WI38 (cell line): ENCODE results near the gene HIVEP2.

Experiments used
- H3K4me3 ChIP-seq: 2 replicates; pipeline ENCODE4 v1.5.1; 2011; ENCODE audit warnings: low read depth, mild to moderate bottlenecking, control low read depth, low read length
- TF ChIP-seq, protein P1 (sequence below): IDR thresholded peaks from 2 replicates; pipeline ENCODE4 v1.5.1; 2012; ENCODE audit warnings: low read depth, mild to moderate bottlenecking, control low read depth, low read length

HIVEP2 gene

DNA sequence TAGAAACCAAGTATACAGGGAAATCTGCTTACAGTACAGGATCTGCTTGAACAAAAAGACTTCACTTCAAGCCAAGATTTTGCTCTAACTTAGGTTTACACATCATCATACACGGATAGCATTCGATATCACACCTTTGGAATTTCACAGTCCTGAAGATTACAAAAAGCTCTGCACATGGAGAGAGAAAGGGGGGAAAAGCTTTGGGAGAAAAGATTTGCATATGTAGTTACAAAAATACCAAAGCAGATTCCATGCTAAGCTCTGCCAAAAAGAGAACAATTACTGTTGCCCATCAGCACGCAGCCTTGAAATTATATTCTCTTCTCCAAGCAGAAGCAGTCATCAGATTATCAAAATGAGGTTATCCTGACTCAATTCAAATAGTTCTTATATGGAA, 62.0 kb downstream of the HIVEP2 start:
- TF ChIP-seq, protein P1, sequence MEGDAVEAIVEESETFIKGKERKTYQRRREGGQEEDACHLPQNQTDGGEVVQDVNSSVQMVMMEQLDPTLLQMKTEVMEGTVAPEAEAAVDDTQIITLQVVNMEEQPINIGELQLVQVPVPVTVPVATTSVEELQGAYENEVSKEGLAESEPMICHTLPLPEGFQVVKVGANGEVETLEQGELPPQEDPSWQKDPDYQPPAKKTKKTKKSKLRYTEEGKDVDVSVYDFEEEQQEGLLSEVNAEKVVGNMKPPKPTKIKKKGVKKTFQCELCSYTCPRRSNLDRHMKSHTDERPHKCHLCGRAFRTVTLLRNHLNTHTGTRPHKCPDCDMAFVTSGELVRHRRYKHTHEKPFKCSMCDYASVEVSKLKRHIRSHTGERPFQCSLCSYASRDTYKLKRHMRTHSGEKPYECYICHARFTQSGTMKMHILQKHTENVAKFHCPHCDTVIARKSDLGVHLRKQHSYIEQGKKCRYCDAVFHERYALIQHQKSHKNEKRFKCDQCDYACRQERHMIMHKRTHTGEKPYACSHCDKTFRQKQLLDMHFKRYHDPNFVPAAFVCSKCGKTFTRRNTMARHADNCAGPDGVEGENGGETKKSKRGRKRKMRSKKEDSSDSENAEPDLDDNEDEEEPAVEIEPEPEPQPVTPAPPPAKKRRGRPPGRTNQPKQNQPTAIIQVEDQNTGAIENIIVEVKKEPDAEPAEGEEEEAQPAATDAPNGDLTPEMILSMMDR = no peak
- no peak overlapping the region for H3K4me3 ChIP-seq

DNA sequence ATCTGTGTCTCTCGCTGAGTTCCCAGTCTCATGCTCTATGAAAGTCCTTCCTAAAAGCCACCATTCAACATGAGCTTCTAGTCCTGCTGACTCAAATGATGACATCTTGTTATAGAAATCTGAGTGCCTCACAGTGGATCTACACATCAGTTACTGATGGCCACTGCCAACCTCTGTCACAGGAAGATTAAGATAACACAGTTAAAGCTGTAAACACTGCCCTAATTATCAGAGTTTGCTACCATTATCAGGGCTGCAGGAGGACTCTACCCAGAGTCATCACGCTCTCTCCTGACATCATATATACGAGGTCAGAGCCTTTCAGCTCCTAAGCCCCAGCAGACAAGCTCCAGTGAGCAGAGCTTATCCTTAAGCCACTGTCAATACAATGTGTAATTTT, 63.2 kb downstream of the HIVEP2 start:
- no peak overlapping the region for H3K4me3 ChIP-seq
- TF ChIP-seq, protein P1 = no peak

DNA sequence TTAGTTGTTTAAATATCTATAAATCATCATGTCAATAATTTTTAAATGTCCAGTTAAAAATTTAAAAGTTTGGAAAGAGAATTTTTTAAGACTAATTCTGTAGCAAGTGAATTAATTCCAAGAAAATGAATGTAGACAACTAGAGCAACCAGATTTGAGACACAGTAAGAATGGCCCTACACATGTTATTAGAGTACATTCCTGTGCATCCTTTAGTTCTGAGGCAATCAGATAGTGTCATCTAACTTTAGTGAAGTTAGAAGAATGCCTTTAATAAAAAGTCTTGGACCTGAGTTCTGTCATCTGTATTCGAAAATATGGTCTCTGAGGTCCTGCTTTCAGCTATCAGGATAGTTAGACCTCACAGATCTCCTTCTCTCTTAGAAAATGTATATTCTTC, 63.7 kb downstream of the HIVEP2 start:
- TF ChIP-seq, protein P1 = no peak
- H3K4me3 ChIP-seq = no peak overlapping the region

DNA sequence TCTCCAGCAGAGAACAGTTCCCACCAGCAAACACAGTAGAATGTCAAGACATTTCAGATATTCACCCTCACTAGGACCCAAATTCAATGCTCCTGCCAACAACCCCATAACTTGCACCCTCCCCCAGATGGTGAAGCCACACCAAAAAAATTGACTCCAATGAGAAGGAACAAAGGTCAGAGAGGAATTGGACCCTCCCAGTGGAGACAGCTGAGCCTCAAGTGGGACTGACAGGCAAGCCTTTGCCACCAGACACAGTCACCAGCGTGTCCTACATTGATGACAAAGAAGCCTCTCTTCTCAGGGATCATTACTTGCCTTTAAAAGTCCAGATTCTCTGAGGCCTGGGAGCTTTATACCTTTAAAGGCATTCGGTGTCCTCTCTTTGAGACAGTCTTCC, 64.8 kb downstream of the HIVEP2 start:
- H3K4me3 ChIP-seq = no peak overlapping the region
- TF ChIP-seq, protein P1 = no peak

DNA sequence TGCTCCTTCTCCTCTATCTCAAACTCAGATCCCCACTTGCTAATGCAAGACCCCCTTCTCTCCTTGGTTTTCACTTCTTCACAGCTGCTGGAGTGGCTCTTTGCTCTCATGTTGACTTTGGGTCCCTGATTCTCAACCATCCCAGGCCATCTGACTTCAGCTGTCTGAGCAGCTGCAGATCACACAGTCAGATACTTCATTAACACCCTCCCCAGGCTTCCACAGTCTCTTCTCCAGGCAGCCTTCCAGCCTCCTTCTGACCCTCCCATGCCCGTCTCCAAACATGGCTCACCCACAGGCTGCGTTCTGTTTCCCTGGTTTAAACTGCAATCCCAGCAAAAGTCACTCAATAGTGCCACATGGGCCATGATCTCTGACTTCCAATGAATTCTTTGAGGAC, 65.4 kb downstream of the HIVEP2 start:
- TF ChIP-seq, protein P1 = no peak
- no peak overlapping the region for H3K4me3 ChIP-seq

DNA sequence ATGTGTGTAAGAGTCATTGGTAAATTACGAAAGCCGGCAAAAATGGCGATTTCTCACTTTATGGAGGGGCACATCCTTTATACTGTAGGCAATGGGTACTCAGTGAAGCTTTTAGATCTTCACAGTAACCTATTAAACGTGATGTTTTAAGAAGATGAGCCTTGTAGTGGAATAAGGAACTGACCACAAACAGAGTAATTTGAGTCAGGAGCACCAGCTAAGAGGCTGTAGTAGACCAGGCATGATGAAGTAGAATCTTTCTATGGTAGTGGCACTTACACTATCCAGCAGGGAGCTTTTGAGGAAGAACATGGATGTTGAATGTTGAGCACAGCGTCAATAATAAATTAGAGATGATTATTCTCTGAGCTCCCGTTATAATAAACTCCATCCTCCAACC, 65.9 kb downstream of the HIVEP2 start:
- TF ChIP-seq, protein P1 = no peak
- H3K4me3 ChIP-seq = no peak overlapping the region

DNA sequence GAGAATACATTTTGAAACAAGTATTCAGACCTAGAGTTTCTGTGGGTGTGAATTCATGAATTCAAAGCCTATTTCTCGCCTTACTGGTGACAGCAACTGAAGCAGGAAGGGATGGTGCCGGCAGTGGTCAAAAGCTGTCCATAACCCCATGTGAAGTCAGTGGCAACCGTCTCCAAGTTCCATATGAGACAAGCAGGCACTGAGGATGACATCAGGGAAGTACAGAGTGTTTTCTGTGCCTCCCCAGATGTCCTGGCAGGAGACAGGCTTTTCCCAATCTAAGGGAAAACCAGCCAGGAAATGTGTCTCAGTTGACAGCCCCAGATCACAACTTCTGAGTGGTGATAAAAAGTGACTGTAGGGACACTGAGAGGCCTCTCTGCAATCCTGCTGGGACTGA, 66.6 kb downstream of the HIVEP2 start:
- no peak overlapping the region for H3K4me3 ChIP-seq
- TF ChIP-seq, protein P1 = no peak
